Endothelial cell (in vitro differentiated cells): ENCODE data around the gene BIRC7. TPM values are rescaled to one million over a fixed set of nuclear protein-coding genes. Genes with fewer than 3 reads are reported as not detected.

Experiments used
- DNase-seq: peaks from one replicate; pipeline ENCODE4 v3.0.0; 2021; ENCODE audit warnings: low spot score
- H3K27ac Mint-ChIP-seq: one replicate; pipeline ENCODE4 v1.8.0; 2021; ENCODE audit warnings: mixed read lengths, inconsistent platforms; ENCODE audit not compliant: unreplicated experiment
- H3K27me3 Mint-ChIP-seq: one replicate; pipeline ENCODE4 v1.8.0; 2021; ENCODE audit warnings: mild to moderate bottlenecking, moderate library complexity, mixed read lengths, inconsistent platforms; ENCODE audit not compliant: unreplicated experiment
- H3K36me3 Mint-ChIP-seq: one replicate; pipeline ENCODE4 v1.8.0; 2021; ENCODE audit warnings: mild to moderate bottlenecking, low read depth, mixed read lengths, inconsistent platforms; ENCODE audit not compliant: unreplicated experiment
- H3K4me1 Mint-ChIP-seq: one replicate; pipeline ENCODE4 v1.8.0; 2021; ENCODE audit warnings: mild to moderate bottlenecking, mixed read lengths, inconsistent platforms; ENCODE audit not compliant: unreplicated experiment
- H3K4me3 Mint-ChIP-seq: one replicate; pipeline ENCODE4 v1.8.0; 2021; ENCODE audit warnings: mild to moderate bottlenecking, mixed read lengths, inconsistent platforms; ENCODE audit not compliant: unreplicated experiment
- H3K9me3 Mint-ChIP-seq: one replicate; pipeline ENCODE4 v1.8.0; 2021; ENCODE audit warnings: mixed read lengths, inconsistent platforms; ENCODE audit not compliant: unreplicated experiment
- CTCF ChIP-seq: fragments of 200-600 bp; sonication (generic); IDR thresholded peaks from one replicate; pipeline ENCODE4 v1.5.0; 2021; ENCODE audit warnings: antibody characterized with exemption; ENCODE audit not compliant: unreplicated experiment
- total RNA-seq: library from RNA; stranded (reverse); fragmentation: NEBNext Ultra II Directional; extraction: Animal tissue kit (Norgen Biotek cat#: 25700); gene quantifications from one replicate; pipeline ENCODE4 v1.2.1, GENCODE V29; 2021; ENCODE audit not compliant: unreplicated experiment

Gene BIRC7
- total RNA-seq, 1 donor from 2014 or later, result not detected

- peaks cover 8% of the 10 kb centered on the region for H3K4me1 Mint-ChIP-seq
- peak overlapping the region; percentile 51 for H3K4me3 Mint-ChIP-seq
- peak; percentile 71 for DNase-seq
- H3K9me3 Mint-ChIP-seq, result no peaks in the 10 kb centered on the region
- peaks cover 5% of the 10 kb centered on the region for H3K27me3 Mint-ChIP-seq
- H3K36me3 Mint-ChIP-seq, result no peaks in the 10 kb centered on the region
- TF ChIP-seq CTCF, result no peak
- no peak overlapping the region for H3K27ac Mint-ChIP-seq
Observed at GRCh38 chr20:63230800-63231268, 4.9 kb upstream of the BIRC7 start.

GRCh38 chr20:63232235-63233060, 3.3 kb upstream of the BIRC7 start:
- Mint-ChIP-seq H3K4me1 (peaks cover 8% of the 10 kb centered on the region), H3K36me3 (no peaks in the 10 kb centered on the region), H3K4me3 (no peak overlapping the region), H3K27ac (no peak overlapping the region), H3K27me3 (peaks cover 5% of the 10 kb centered on the region), H3K9me3 (no peaks in the 10 kb centered on the region)
- no peak for DNase-seq
- TF ChIP-seq CTCF, result no peak

DNA sequence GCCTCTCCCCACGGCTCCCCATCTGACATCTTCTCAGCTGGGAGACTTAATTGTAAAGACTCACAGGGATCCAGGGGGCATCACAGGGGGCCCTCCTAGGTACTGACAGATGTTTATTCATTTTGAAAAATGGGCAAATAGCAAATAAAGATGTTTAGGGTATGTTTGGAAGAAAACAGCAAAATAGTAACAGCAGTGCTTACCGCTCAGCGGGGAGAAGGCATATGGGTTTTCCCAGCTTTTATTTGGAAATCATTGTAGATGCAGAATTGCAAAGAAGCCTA, 2.7 kb upstream of the BIRC7 start:
- H3K9me3 Mint-ChIP-seq, result no peaks in the 10 kb centered on the region
- H3K27me3 Mint-ChIP-seq, result peaks cover 5% of the 10 kb centered on the region
- no peak for DNase-seq
- no peak overlapping the region for H3K4me3 Mint-ChIP-seq
- H3K4me1 Mint-ChIP-seq, result peaks cover 8% of the 10 kb centered on the region
- TF ChIP-seq CTCF, result no peak
- H3K36me3 Mint-ChIP-seq, result no peaks in the 10 kb centered on the region
- H3K27ac Mint-ChIP-seq, result no peak overlapping the region

DNA sequence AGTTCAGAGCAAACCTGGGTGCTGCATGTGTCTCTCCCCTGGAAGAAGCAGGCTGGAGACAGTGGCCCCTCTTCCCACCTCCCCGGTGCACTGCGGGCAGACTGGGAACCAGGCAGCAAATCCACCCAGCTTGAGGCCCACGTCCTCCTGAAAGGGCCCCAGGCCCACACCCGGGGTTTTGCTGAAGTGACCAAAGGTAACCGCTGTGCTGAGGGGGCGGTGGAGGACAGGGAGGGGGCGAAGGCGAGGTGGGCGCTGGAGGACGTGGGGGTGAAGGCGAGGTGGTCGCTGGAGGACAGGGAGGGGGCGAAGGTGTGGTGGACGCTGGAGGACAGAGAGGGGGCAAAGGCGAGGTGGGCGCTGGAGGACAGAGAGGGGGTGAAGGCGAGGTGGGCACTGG, 1.8 kb upstream of the BIRC7 start:
- Mint-ChIP-seq H3K27ac (no peak overlapping the region), H3K27me3 (peaks cover 5% of the 10 kb centered on the region), H3K4me1 (peaks cover 8% of the 10 kb centered on the region), H3K9me3 (no peaks in the 10 kb centered on the region), H3K36me3 (no peaks in the 10 kb centered on the region), H3K4me3 (no peak overlapping the region)
- no peak for TF ChIP-seq CTCF
- DNase-seq, result no peak

GRCh38 chr20:63234693-63235398, 859 bp upstream of the BIRC7 start:
- peak; percentile 58 for DNase-seq
- H3K36me3 Mint-ChIP-seq, result no peaks in the 10 kb centered on the region
- H3K27ac Mint-ChIP-seq, result no peak overlapping the region
- no peaks in the 10 kb centered on the region for H3K9me3 Mint-ChIP-seq
- H3K4me3 Mint-ChIP-seq, result no peak overlapping the region
- peak; percentile 54 for TF ChIP-seq CTCF
- H3K4me1 Mint-ChIP-seq, result peaks cover 6% of the 10 kb centered on the region
- H3K27me3 Mint-ChIP-seq, result peaks cover under 1% of the 10 kb centered on the region
